Measurements from ENCODE around the gene APOL2. TPM values are rescaled to one million over a fixed set of nuclear protein-coding genes. Genes with fewer than 3 reads are reported as not detected.

APOL2 gene
- total RNA-seq, 2 donors from 2014 or later: 2.1 to 7.9 TPM

DNA sequence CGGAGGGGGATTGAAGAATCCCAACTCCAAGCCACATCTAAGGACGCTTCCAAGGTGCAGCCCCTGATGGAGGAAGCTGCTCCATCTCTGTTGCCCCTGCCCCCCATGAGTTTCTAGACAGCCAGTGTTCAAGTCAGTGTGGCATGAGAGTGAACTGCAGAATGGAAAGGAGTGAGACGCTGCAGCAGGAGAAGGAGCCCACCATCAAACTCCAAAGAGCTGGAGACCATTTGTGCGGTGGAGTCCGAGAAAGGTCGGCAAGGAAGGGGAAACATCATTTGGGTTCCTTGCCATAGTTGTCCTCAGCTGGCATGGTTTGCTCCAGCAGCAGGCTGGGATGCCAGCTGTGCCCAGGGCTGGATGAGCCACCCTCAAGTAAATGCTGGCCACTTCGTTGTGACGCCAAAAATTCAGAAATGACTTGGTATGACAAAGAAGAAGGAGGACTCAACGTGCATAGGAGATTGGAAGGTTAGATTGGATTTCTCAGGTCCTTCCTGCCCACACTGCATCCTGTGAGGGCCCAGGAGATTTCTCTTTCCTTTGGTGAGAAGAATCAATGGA lies 16.4 kb downstream of the APOL2 start:
- no peak for DNase-seq
- Mint-ChIP-seq H3K27ac (no peak overlapping the region), H3K4me3 (no peak overlapping the region), H3K9me3 (no peaks in the 10 kb centered on the region), H3K4me1 (peaks cover 17% of the 10 kb centered on the region), H3K27me3 (ENCODE audit: insufficient read depth) (peaks cover 9% of the 10 kb centered on the region), H3K36me3 (ENCODE audit: low read depth) (no peaks in the 10 kb centered on the region)
- TF ChIP-seq, protein P1, sequence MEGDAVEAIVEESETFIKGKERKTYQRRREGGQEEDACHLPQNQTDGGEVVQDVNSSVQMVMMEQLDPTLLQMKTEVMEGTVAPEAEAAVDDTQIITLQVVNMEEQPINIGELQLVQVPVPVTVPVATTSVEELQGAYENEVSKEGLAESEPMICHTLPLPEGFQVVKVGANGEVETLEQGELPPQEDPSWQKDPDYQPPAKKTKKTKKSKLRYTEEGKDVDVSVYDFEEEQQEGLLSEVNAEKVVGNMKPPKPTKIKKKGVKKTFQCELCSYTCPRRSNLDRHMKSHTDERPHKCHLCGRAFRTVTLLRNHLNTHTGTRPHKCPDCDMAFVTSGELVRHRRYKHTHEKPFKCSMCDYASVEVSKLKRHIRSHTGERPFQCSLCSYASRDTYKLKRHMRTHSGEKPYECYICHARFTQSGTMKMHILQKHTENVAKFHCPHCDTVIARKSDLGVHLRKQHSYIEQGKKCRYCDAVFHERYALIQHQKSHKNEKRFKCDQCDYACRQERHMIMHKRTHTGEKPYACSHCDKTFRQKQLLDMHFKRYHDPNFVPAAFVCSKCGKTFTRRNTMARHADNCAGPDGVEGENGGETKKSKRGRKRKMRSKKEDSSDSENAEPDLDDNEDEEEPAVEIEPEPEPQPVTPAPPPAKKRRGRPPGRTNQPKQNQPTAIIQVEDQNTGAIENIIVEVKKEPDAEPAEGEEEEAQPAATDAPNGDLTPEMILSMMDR (conservative IDR thresholded peaks at IDR 0.05): no peak
- H3K9me3 ChIP-seq (ENCODE audit: control insufficient read depth, low read length): no peaks in the 10 kb centered on the region
- no peak overlapping the region for H3K4me3 ChIP-seq (ENCODE audit: low read length)
- no peaks in the 10 kb centered on the region for H3K36me3 ChIP-seq (ENCODE audit: control insufficient read depth, insufficient read depth, low read length)
- H3K27me3 ChIP-seq (ENCODE audit: control insufficient read depth, insufficient read depth, low read length, poor library complexity, severe bottlenecking): no peaks in the 10 kb centered on the region
- H3K9ac ChIP-seq (ENCODE audit: extremely low read depth, low read length, poor library complexity, severe bottlenecking): no peak overlapping the region
- whole genome bisulfite sequencing, 2 experiments (ENCODE audit: insufficient coverage in 1 of 2, insufficient read length in 1 of 2): 86 to 92% methylated on average over 8 to 9 of the region's 9 CpGs
- H3K4me1 ChIP-seq (ENCODE audit: control insufficient read depth, insufficient read depth, low read length): peaks cover 2% of the 10 kb centered on the region
- H3K27ac ChIP-seq (ENCODE audit: low read depth, low read length): no peak overlapping the region

DNA sequence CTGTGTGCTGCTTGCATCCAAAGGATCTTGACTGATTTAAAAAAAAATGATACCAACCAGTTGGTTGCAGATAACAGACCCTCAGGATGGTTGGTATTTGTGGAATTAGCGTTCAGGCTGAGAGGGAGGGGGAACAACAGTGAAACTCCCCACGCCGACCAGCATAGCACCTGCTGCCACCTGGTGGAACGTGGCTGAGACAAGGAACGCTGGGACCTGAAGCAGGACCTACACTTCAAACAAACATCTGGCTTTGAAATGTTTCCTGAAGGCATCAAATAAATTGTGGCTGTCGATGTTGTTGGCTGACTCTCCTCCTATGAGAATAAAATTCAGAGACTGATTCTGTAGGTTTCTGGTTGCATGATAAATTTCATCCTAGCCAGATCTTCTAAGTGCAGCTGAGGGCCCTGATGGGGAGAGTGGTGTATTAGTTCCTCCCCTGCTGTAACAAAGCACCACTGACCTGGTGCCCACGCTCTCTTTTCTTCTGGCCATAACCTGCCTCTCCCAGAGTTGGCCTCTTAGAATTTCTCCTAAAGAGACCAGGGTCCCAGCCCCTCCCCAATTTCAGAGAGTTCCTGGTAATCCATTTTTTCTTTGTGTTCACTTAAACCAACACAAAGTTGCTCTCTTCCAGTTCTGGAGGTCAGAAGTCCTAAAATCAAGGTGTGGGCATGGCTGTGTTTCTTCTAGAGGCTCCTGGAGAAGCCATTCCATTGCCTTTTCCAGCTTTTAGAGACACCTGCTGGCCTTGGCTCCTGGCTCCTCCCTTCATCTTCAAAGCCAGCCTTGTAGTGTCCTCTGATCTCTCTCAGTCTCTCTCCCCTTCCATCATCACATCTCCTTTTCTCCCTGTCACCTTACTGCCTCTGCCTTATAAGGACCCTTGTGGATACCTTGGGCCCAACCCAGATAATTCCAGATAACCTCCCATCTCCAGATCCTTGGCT lies 17.3 kb downstream of the APOL2 start:
- Histone ChIP-seq H3K27ac (ENCODE audit: low read depth, low read length) (no peak overlapping the region), H3K9me3 (ENCODE audit: control insufficient read depth, low read length) (no peaks in the 10 kb centered on the region), H3K4me1 (ENCODE audit: control insufficient read depth, insufficient read depth, low read length) (peaks cover 2% of the 10 kb centered on the region), H3K4me3 (ENCODE audit: low read length) (no peak overlapping the region), H3K9ac (ENCODE audit: extremely low read depth, low read length, poor library complexity, severe bottlenecking) (no peak overlapping the region), H3K27me3 (ENCODE audit: control insufficient read depth, insufficient read depth, low read length, poor library complexity, severe bottlenecking) (no peaks in the 10 kb centered on the region), H3K36me3 (ENCODE audit: control insufficient read depth, insufficient read depth, low read length) (no peaks in the 10 kb centered on the region)
- peaks cover 17% of the 10 kb centered on the region for H3K4me1 Mint-ChIP-seq
- 6 to 16% methylated on average over 5 to 7 of the region's 7 CpGs for WGBS, 2 experiments (ENCODE audit: insufficient coverage in 1 of 2, insufficient read length in 1 of 2)
- peak; percentile 91 for DNase-seq
- TF ChIP-seq, protein P1 (conservative IDR thresholded peaks at IDR 0.05): peak; percentile 91
- H3K4me3 Mint-ChIP-seq: no peak overlapping the region
- no peaks in the 10 kb centered on the region for H3K36me3 Mint-ChIP-seq (ENCODE audit: low read depth)
- H3K9me3 Mint-ChIP-seq: no peaks in the 10 kb centered on the region
- no peak overlapping the region for H3K27ac Mint-ChIP-seq
- peaks cover 9% of the 10 kb centered on the region for H3K27me3 Mint-ChIP-seq (ENCODE audit: insufficient read depth)

DNA sequence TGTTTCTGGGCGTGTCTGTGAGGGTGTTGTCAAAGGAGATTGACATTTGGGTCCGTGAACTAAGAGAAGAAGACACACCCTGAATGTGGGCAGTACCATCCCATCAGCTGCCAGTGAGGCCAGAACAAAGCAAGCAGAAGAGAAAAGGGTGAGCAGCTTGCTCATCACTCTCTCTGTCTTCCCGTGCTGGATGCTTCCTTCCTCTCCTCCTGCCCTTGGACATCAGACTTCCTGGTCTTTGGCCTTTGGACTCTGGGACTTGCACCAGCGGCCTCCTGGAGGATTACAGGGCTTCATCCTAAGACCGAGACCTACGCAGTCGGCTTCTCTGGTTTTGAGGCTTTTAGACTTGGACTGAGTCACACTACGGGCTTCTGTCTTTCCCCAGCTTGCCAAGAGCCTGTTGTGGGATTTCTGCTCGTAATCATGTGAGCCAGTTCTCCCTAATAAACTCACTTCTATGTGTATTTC lies 18.8 kb downstream of the APOL2 start:
- Histone ChIP-seq H3K4me3 (ENCODE audit: low read length) (no peak overlapping the region), H3K9me3 (ENCODE audit: control insufficient read depth, low read length) (peaks cover 1% of the 10 kb centered on the region), H3K27me3 (ENCODE audit: control insufficient read depth, insufficient read depth, low read length, poor library complexity, severe bottlenecking) (no peaks in the 10 kb centered on the region), H3K36me3 (ENCODE audit: control insufficient read depth, insufficient read depth, low read length) (no peaks in the 10 kb centered on the region), H3K4me1 (ENCODE audit: control insufficient read depth, insufficient read depth, low read length) (peaks cover 2% of the 10 kb centered on the region), H3K27ac (ENCODE audit: low read depth, low read length) (no peak overlapping the region), H3K9ac (ENCODE audit: extremely low read depth, low read length, poor library complexity, severe bottlenecking) (no peak overlapping the region)
- H3K9me3 Mint-ChIP-seq: peaks cover 1% of the 10 kb centered on the region
- no peak overlapping the region for H3K4me3 Mint-ChIP-seq
- H3K27ac Mint-ChIP-seq: no peak overlapping the region
- TF ChIP-seq, protein P1 (conservative IDR thresholded peaks at IDR 0.05): no peak
- no peaks in the 10 kb centered on the region for H3K36me3 Mint-ChIP-seq (ENCODE audit: low read depth)
- 79 to 89% methylated on average over 6 to 9 of the region's 9 CpGs for WGBS, 2 experiments (ENCODE audit: insufficient coverage in 1 of 2, insufficient read length in 1 of 2)
- DNase-seq: peak; percentile 65
- H3K27me3 Mint-ChIP-seq (ENCODE audit: insufficient read depth): peaks cover 9% of the 10 kb centered on the region
- peaks cover 12% of the 10 kb centered on the region for H3K4me1 Mint-ChIP-seq
